ENCODE data around the gene INTS1.

INTS1 gene

DNA sequence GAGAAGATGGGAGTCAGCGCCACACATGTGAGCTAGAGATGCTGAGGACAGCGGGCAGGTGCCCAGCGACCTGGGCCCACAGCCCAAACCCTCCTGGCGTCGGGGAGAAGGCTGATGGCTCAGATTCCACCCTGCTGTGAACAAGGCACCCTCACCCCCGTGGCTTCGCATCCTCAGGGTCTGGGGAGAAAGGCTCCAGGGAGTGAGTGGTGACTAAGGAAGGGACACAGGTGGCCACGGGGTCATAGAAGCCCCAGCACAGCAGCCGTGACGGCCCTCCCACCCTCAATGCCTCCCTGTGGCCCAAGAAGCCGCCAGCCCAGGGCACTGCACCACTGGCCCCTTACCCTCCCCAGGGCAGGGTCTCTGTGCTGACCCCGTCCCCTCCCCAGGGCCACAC, 19.6 kb downstream of the INTS1 start:
- DNase-seq: no peak

DNA sequence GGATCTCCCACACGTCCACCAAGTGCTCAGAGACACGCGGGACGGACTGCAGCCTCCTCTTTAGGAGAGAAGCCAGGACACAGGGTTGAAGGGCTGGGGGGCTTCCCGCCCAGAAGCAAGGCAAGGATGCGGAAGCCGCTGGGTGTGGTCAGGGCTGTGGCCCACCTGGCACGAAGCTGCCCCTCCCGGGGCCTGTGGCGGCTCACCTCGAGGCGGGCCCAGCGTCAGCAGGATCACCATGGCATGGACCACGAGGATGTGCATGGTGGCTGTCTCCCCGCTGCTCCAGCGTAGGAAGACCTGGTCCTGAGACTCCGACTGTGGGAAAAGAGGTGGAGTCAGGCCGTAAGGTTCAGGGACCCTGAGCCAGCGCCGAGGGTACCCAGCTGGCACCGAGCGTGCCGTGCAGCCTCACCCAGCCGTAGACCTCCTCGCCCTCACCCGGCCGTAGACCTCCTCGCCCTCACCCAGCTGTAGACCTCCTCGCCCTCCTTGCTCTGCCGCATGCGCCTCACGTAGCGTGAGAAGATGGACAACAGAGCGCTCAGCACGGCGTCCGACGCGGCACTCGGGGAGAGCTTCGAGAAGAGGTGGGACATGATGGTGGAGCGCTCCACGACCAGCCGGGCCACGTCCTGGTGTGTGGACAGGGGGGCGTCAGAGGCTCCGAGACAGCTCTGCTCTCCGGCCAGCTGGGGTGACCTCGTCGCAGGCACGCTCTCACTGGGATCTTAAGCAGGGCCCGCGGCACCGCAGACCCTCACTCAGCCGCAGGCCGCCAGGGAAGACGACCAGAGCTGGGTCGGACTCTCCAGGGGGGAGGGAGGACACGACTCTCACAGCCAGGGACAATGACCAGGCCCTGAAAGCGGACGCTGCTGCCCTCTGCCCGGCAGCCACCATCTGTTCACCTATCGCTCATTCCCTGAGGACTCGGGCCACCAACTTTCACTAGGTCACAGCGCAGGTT, 20.4 kb downstream of the INTS1 start:
- DNase-seq: no peak

DNA sequence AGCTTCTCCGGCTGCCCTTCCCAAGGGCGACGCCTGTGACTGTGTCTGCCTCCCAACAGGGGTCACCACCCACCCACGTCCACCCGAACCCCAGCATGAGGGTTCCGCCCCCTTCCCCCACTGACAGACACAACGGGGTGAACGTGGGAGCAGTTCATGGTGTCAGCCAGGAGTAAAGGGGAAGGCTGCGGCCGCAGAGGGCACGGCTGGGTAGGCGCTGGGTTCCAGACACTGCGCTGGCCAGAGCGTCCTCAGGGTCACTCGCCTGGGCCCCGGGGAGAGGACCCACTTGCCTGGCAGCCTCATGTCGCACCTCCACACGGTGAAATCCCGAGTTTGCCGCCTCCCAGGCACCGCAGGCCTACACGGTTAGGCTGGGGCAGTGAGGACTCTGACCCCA, 21.1 kb downstream of the INTS1 start:
- DNase-seq: no peak

DNA sequence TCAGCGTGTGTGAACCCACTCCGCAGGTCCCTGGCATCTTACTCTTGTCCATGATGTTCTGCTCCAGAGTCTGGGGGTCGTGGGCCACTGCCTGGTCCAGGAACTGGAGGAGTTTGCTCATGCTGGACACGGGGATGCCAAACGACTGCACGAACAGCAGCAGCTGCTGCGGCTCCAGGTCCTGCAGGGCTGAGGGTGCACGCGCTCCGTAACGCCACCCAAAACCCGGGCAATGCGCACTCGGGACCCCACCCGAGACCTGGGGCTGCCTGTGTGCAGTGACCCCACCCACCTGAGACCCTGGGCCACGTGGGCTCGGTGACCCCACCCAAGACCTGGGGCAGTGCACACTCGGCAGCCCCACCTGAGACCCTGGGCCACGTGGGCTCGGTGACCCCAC, 22.9 kb downstream of the INTS1 start:
- DNase-seq: no peak

DNA sequence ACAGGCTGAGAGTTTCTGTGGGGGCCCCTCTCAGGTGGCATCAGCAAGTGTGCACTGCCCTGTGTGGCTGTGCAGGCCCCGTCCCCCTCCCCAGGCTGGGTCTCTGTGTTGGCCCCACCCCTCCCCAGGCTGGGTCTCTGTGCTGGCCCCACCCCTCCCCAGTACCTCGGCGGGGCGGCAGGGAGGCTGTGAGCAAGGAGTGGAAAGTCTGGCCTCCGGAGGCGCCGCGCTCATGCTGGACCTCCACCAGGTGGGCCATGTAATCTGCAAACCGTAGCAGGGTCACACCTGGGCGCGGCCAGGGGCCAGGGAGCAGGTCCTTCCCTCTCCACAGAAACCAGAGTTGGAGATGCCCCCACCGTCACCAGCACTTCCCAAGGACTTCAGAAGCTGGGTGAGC, 23.5 kb downstream of the INTS1 start:
- DNase-seq: no peak

DNA sequence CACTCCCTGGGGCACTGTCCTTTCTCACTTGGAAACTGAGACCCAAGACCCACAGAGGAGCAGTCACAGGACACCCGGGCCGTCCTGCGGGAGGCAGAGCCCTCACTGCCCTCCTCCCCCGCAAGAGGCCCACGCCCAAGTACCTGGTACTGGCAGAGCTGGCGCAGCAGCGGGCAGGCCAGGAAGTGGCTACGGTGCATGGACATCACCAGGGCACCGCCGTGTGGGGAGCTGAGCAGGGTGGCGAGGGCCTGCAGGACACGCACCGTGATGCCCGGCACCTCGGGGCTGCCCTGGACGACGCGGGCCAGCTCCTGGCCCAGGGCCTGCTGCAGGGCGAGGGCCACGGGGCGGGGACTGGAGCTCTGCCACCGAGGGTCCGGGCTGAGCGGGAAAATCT, 24.9 kb downstream of the INTS1 start:
- no peak for DNase-seq

DNA sequence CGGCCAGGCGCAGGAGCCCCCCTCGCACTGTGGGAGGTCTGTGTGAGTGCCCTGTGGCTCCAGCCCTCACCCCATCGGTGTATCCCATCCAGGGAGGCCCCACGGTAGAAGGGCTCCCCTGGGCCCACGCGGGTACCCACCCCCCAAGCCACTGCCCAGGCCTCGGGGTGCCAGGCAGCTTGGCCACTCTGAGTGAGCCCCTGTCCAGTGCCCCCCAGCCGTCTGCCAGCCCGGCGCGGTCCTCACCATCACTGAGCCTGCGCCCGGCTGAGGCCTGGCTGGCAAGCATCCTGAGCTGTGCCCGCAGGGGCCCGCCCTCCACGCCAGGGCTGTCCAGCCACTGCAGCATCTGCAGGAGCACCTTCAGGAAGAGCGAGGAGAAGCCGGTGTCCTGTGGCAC, 25.7 kb downstream of the INTS1 start:
- no peak for DNase-seq

DNA sequence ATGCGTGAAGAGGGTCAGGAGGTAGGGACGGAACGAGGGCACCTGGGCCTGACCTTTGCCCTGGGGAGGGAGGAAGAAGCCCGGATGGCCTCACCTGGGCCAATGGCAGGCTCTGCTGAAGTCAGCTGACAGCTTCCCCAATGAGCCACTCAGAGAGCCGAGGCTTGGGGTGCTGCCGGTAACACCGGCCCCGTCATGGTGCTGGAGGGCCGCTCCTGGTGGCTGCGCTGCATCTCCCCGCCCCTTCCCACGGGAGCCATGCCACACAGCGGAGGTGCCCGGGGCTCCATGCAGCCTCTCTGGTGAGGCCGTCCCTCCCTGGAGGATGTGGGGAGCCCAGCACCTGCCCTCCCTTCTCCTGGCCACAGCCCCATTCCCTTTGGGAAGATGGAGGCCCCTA, 27.3 kb downstream of the INTS1 start:
- no peak for DNase-seq

DNA sequence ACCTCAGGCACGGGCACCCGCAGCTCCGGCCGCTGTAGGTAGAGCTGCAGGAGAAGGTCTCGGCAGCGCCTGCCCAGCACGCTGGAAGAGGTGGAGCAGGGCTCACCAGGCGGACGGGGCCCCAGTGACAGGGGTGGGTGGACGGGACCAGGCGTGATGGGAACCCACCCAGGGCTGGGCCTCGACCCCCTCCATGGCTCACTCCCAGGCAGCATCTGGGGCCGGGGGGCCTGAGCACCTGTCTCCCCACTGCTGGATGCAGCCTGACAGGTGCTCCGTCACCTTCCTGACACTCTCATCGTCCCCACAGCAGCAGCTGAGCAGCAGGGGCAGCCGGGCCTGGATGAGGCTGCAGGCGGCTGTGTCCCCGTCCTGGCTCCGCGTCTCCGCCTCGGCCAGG, 28.2 kb downstream of the INTS1 start:
- DNase-seq: no peak

DNA sequence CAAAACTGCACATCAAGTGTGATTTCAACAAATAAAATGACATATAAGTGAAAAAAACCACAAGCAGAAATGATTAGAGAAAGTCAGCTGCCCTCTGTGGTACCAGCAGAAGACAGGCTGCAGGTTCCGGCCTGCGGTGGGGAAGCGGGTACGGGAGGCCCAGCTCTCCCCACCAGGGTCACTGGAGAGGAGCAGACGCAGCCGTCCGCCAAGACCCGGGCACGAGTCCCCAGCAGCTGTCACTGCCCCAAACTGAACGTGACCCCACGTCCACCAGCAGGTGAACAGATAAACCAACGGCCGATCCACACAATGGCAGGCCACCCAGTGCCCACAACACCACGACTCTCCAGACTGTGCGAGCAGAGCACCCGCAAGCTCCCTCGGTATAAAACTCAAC, 28.8 kb downstream of the INTS1 start:
- DNase-seq: no peak

DNA sequence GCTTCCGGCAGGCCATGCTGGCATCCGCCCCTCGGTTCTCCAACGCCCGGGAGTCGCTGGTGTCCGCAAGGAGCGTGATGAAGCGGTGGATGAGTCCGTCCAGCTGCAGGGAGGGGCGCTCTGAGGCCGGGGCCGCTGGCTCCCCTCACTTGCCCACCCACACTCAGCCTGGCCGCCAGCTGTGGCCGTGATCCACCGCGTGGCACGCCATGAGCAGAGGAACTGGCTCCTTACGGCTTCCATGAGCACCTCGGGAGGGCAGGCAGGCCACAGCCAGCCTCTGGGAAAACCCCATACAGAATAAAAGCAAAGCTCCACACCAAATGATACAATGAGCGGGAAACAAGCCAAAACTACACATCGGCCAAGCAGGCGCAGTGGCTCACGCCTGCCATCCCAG, 29.5 kb downstream of the INTS1 start:
- no peak for DNase-seq

DNA sequence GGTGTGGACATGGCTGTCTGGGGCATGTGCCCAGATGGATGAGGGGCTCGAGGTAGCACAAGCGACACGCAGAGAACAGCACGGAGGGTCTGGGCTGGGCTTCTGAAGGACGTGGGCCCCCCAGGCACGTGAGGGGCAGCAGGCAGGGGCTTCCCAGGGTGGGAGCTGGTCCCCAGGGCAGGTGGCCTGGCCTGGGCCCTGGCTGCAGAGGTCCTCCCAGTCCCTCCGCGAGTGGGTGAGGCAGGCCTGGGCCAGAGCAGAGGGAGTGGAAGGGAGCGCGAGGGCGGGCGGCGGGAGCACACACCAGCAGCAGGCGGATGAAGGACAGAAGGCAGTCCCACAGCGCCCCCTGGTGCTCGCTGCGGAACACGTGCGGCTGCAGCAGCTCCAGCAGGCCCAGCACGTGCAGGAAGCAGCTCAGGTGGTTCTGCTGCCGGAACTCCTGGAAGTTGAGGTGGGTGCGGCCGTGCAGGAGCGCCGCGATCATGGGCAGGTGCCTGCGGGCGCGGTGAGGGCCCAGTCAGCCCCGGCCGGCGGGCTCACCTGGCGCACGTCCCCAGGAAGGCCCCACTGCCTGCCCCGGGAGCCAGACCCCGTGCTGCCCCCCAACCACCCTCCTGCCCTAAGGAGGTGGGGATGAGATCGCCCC, 30.2 kb downstream of the INTS1 start:
- DNase-seq: peak; percentile 88

DNA sequence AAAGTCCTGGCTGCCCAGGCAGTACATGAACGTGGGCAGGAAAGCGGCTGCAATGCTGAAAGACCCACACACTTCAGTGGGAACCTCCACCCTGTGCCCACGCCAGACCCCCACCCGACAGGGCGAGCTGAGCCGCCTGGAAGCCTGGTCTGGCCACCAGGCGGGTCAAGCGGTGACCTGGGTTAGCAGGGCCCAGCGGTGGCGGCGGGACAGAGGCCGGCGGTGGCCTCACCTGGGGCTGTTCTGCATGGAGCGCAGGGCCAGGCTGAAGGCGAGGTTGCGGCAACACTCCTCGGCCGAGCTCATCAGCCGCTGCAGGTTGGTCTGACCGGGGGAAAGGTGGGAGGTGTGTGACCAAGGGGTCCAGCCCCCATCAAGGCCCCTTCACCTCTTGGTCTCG, 33.3 kb downstream of the INTS1 start:
- no peak for DNase-seq

DNA sequence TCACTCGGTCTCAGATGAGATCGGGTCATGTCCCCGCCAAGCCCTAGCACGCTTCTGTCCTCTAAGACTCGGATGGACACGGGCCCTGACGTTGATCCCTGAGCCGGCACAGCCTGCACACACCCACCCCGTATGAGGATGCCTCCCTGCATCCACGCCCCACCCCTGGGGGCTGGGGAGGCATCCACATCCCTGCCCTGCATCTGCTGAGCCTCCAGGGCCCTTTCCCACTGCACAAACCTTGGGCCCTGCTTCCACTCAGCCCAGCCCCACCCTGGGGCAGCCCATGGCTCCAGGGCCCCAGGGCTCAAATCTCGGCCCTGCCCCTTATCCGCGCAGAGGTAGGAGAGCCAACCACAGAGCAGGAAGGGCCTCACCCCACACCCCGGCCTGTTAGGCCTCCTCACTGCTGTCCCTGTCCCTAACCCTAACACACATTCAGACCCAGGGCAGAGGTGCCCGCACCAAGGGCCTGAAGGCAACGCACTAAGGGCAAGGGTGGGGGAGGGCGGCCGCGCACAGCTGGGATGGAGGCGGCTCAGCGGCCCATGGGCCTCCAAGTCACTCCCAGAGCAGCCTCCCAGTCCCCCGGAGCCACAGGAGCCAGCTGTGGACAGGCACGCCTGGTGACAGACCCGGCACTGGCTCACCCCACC, 35.4 kb downstream of the INTS1 start:
- DNase-seq: no peak

DNA sequence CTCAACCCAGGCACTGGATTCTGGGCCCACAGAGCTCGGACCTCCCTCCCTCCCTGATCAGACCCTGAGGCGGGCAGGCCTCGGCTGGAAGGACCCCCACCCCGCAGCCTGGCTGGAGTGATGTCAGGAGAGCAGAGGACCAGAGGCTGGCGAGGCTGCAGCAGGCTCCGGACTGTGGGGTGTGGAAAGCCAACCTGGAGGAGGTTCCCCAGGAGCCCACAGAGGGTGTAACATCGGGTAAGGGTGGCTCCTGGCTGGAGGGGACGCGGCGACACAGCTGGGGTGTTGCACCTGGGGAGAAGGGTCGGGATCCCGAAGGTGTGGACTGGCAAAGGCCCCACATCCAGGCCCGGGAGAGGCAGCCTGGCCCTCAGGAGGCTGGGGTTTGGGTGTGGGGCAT, 36.0 kb downstream of the INTS1 start:
- DNase-seq: no peak

DNA sequence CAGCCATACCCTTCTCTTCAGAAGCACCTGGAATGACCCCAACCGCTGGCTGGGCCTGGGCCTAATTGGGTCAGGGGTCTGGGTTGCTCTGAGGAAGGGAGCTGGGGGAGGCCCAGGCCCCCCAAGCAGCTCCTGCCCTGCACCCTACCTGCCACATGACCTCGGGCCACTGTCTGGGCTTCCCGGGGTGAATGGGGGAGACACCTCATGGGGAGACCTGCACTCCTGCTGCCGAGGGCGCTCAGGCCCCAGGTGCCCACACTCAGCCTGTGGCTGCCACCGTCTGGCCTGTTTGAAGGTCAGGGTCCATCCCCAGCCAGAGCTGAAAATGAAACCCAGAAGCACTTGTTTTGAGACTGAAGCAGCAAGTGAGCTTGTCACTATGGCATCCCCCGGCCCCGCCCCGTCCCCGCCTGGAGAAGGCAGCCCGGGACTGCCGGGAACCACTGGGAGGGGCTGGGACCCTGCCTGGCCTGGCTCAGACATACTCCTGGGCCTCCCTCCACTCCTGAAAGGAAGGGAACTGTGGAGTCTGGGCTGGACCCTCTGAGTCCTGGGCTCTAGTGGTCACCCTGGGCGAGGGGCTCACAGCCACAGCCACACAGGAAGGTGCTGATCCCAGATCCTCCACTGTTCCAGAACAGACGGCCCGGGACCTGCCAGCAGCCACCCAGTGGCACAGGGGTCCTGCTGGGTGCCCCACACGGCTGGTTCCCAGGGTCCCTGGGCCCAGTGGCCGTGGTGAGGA, 37.5 kb downstream of the INTS1 start:
- peak; percentile 82 for DNase-seq

DNA sequence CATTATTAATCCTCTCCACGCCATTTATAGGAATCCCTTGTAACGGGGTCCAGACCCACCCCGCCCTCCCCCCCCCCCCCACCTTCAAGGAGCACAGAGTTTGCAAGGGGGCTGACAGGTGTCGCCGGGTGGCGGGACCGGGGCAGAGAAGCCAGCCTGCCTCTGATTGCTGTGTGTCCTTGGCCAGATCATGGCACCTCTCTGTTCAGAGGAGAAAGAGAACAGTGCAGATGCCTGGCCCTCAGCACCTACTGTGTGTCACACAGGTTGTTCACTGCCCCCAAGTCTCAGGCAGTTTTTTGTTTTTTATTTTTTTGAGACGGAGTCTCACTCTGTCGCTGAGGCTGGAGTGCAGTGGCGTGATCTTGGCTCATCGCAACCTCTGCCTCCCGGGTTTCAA, 39.5 kb downstream of the INTS1 start:
- no peak for DNase-seq

DNA sequence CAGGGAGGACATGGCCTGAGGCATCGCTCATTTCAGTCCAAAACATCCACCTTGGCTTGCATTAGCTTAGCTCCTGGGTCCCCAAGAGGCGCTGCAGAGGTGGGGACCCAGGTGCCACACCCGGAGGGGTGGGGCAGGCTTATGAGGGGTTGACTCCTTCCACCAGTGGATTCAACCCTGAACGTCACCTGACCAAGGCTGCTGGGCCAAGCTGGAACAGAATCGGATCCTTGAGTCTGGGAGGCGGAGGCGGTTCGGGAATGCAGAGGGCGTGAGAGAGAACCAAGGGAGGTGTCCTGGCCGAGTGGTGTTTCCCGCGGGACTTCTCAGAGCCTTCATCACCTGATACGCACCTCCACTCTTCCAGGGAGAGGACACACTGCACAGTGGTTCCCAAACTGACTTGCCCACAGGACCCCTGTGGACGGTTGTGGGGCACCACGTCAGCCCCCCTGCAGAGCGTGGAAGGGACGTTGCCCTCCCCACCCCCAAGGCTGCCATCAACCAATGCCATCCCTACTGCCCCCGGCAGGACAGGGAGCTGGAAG, 40.4 kb downstream of the INTS1 start:
- no peak for DNase-seq

DNA sequence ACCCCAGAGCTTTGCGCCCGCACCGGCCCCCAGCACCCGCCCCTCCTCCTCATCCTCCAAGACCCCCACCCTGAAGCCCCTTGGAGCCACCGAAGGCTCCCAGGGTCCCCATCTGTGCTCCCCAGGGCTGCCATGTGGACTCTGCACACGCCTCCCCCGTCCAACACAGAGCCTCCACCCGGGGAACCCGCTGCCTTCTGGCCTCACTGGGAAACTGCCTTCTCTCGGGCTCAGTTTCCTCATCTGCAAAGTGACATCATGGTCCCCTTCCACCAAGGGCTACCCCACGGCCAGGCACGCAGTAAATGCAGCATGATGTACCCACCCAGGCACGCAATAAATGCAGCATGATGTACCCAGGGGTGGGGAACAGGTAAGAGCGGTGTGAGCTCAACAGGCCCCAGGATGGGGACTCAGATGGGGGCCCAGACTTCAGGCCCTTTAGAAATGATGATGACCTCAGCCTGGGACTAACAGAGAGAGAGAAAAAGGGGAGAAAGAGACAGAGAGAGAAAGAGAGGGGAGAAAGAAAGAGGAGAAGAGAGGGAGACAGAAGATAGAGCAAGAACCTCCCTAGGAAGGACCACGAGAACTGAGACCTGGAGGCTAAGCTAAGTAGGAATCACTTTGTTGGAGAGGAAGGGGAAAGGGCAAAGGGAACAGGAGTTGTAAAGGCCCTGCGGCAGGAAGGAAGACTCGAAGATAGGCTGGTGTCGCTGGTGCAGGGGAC, 42.4 kb downstream of the INTS1 start:
- DNase-seq: no peak

DNA sequence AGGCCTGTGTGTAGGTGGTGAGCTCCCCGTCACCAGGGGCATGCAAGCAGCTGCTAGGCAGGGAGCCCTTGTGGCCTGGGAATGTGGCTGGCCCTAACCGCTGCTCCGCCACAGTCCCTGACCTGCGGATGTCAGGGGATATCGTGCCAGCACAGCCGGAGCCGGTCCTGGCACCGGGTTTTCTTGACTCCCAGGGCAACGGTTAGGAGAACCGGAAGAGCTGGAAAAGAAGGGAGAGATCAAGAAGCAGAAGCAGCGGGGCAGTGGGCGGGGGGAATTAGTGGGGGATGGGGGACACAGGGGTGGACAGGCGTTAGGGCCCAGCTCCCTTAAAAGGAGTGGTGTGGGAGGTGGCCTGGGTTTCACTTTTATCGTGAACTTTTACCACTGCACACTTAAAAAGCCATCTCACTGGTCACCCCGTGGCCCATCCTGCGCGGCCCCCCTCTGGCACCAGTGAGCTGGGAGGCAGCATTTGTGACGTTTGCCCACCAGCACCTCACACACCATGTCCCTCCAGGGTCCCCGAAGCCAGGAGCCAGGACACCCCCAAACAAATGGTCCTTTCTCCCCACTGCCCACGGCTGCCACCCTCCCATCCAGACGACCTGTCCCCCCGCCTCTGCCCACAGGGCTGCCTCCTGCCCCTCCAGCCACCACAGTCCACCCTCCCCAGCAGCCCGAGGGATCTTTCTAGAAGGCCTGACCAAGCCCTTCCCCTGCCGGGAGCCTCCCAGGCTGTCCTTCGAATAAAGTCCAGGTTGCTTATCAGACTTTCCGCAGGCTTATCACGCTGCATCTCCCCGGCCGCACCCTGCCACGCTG, 43.2 kb downstream of the INTS1 start:
- no peak for DNase-seq

Measured in right hindlimb (tissue), 1 donor.